Osteoblast (primary cell): ENCODE measurements around the gene SVOP. TPM values are rescaled to one million over a fixed set of nuclear protein-coding genes. Genes with fewer than 3 reads are reported as not detected.

Experiments used
- DNase-seq: peaks from one replicate; pipeline ENCODE4 v3.0.0; 2011; ENCODE audit warnings: low spot score, mixed read lengths; ENCODE audit not compliant: insufficient read length; ENCODE audit errors: missing footprints
- H2AFZ ChIP-seq: 2 replicates; pipeline ENCODE4 v1.6.0; 2011; ENCODE audit warnings: mild to moderate bottlenecking, low read length
- H3K27ac ChIP-seq: 2 replicates; pipeline ENCODE4 v1.5.1; 2011; ENCODE audit warnings: mild to moderate bottlenecking, low read depth, low read length, moderate library complexity
- H3K27me3 ChIP-seq: 2 replicates; pipeline ENCODE4 v1.6.0; 2012; ENCODE audit warnings: mild to moderate bottlenecking, control low read depth, inconsistent platforms, low read length, moderate library complexity; ENCODE audit not compliant: insufficient read depth
- H3K36me3 ChIP-seq: 2 replicates; pipeline ENCODE4 v1.5.1; 2011; ENCODE audit warnings: mild to moderate bottlenecking, low read length, control low read depth, moderate library complexity; ENCODE audit not compliant: insufficient read depth
- H3K4me1 ChIP-seq: 2 replicates; pipeline ENCODE4 v1.5.1; 2011; ENCODE audit warnings: mild to moderate bottlenecking, low read length, control low read depth, moderate library complexity; ENCODE audit not compliant: insufficient read depth
- H3K4me2 ChIP-seq: 2 replicates; pipeline ENCODE4 v1.6.0; 2011; ENCODE audit warnings: mild to moderate bottlenecking, low read length; ENCODE audit not compliant: insufficient read depth
- H3K4me3 ChIP-seq: fragments of 200-600 bp; sonication (generic); 3 replicates; pipeline ENCODE4 v1.5.1; 2012; ENCODE audit warnings: mild to moderate bottlenecking, low read length, inconsistent platforms; ENCODE audit not compliant: insufficient read depth
- H3K79me2 ChIP-seq: 2 replicates; pipeline ENCODE4 v1.6.0; 2012; ENCODE audit warnings: mild to moderate bottlenecking, low read length, control low read depth, inconsistent platforms; ENCODE audit not compliant: insufficient read depth
- H3K9me3 ChIP-seq: 2 replicates; pipeline ENCODE4 v1.5.1; 2011; ENCODE audit warnings: low read depth, low read length, control low read depth
- H4K20me1 ChIP-seq: 2 replicates; pipeline ENCODE4 v1.6.0; 2012; ENCODE audit warnings: mild to moderate bottlenecking, low read length, control low read depth; ENCODE audit not compliant: insufficient read depth
- CTCF ChIP-seq: IDR thresholded peaks from 2 replicates; pipeline ENCODE4 v1.5.1; 2011; ENCODE audit warnings: mild to moderate bottlenecking, low read depth, low read length, moderate library complexity; ENCODE audit errors: extremely low read depth
- total RNA-seq: library from RNA; depleted of rRNA; stranded (reverse); fragments of >200 nt; gene quantifications from 2 replicates; pipeline ENCODE4 v1.2.3, GENCODE V29; 2012

The SVOP gene
- total RNA-seq, 1 donor, result not detected

GRCh38 chr12:109047081-109047805 is 26.4 kb upstream of the SVOP start:
- Histone ChIP-seq H4K20me1 (no peaks in the 10 kb centered on the region), H3K79me2 (no peaks in the 10 kb centered on the region), H3K4me1 (peaks cover 4% of the 10 kb centered on the region), H2AFZ (no peak overlapping the region), H3K9me3 (no peaks in the 10 kb centered on the region), H3K36me3 (no peaks in the 10 kb centered on the region), H3K27ac (no peak overlapping the region), H3K27me3 (peaks cover 9% of the 10 kb centered on the region), H3K4me2 (no peak overlapping the region), H3K4me3 (no peak overlapping the region)
- no peak for TF ChIP-seq CTCF
- DNase-seq, result peak; percentile 41

- no peaks in the 10 kb centered on the region for H3K36me3 ChIP-seq
- H3K27me3 ChIP-seq, result peaks cover 10% of the 10 kb centered on the region
- peaks cover 3% of the 10 kb centered on the region for H3K9me3 ChIP-seq
- no peak overlapping the region for H3K27ac ChIP-seq
- H3K4me1 ChIP-seq, result peaks cover 4% of the 10 kb centered on the region
- H3K4me3 ChIP-seq, result no peak overlapping the region
- H3K4me2 ChIP-seq, result no peak overlapping the region
- TF ChIP-seq CTCF, result no peak
- no peaks in the 10 kb centered on the region for H4K20me1 ChIP-seq
- DNase-seq, result no peak
- no peak overlapping the region for H2AFZ ChIP-seq
- no peaks in the 10 kb centered on the region for H3K79me2 ChIP-seq
Measured at GRCh38 chr12:109044241-109044640, 23.4 kb upstream of the SVOP start.

GRCh38 chr12:109036975-109037374 is 16.1 kb upstream of the SVOP start:
- H3K4me2 ChIP-seq, result no peak overlapping the region
- H3K27ac ChIP-seq, result no peak overlapping the region
- H3K4me3 ChIP-seq, result no peak overlapping the region
- no peaks in the 10 kb centered on the region for H3K27me3 ChIP-seq
- H4K20me1 ChIP-seq, result no peaks in the 10 kb centered on the region
- no peak for DNase-seq
- no peak for TF ChIP-seq CTCF
- H3K9me3 ChIP-seq, result peaks cover 3% of the 10 kb centered on the region
- H2AFZ ChIP-seq, result no peak overlapping the region
- H3K4me1 ChIP-seq, result no peaks in the 10 kb centered on the region
- no peaks in the 10 kb centered on the region for H3K79me2 ChIP-seq
- H3K36me3 ChIP-seq, result no peaks in the 10 kb centered on the region

DNA sequence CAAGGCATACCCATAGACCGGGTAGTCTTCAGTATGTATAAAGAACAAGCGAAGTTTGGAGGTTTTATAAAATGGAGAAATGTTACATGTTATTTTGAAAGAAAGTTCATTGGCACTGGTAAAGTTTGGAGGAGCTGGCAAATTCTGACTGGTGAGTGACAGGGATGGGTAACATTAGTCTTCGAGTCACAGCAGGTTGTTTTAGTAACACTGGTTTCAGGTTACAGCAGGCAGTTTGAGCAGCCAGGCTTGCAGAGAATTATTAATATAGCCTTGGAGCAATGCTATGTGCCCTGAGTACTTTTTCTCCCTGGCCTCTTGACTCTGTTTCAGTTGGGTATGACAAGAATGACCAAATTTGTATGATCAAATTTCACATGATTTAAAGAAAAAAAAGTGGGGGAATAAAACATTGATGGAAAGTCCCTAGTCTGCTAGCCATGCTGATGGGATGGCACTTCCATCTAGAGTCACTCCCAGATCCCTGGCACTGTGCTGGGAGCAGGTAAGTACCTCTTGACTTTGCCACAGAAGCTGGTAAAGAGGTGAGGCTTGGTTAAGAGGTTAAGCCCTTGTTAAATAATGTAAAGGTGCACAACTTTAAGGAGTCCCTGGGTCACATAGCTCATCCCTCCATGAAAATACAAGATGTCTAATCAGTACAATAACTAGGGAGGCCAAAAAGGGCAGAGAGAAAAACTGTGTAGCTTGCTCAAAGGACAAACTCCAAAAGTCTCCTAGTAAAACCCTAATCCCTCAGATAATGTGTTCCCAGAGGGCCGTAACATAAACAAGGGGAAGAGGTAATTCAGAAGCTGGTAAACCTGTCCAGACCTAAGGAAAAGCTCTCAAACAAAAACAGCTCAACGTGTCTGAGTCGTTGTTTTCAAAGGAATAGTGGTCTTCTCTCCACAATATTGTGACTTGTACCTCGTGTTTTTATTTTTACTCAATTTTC is 12.7 kb upstream of the SVOP start:
- no peak for DNase-seq
- no peak overlapping the region for H2AFZ ChIP-seq
- no peaks in the 10 kb centered on the region for H3K27me3 ChIP-seq

More for the DNA sequence above, 12.7 kb upstream of the SVOP start:
- no peaks in the 10 kb centered on the region for H3K36me3 ChIP-seq
- no peak overlapping the region for H3K4me2 ChIP-seq
- H3K4me3 ChIP-seq, result no peak overlapping the region
- H3K27ac ChIP-seq, result no peak overlapping the region
- TF ChIP-seq CTCF, result no peak
- H3K79me2 ChIP-seq, result no peaks in the 10 kb centered on the region
- H4K20me1 ChIP-seq, result no peaks in the 10 kb centered on the region
- H3K9me3 ChIP-seq, result no peaks in the 10 kb centered on the region
- no peaks in the 10 kb centered on the region for H3K4me1 ChIP-seq
